HEK293 (cell line): ENCODE results near the gene TSPAN7.

Experiments
- CTCF ChIA-PET: fragments of 350-600 bp; formaldehyde crosslinking; extraction: SDS; loops from one replicate; lab custom pipeline; 2021; ENCODE audit warnings: antibody characterized with exemption; lab: Yijun Ruan, JAX
- POLR2A ChIA-PET: fragments of 300-600 bp; formaldehyde crosslinking; extraction: SDS; loops from one replicate; lab custom pipeline; 2020; ENCODE audit warnings: antibody characterized with exemption, inconsistent platforms; lab: Yijun Ruan, JAX
- H3K27ac ChIP-seq: fragments of 200-500 bp; sonication (Bioruptor generic); 2 replicates; pipeline ENCODE4 v1.5.1; 2014; ENCODE audit warnings: low read depth, low read length, control low read depth, inconsistent platforms; ENCODE audit errors: extremely low read depth
- H3K36me3 ChIP-seq, 2 experiments: fragments of 200-500 bp in 1 of 2; sonication (Bioruptor generic) in 1 of 2; 1 replicate in 1 of 2; 2 replicates in 1 of 2; pipeline ENCODE4 v1.5.1; 2014 to 2017; ENCODE audit warnings: inconsistent platforms in 2 of 2, low read length in 2 of 2; ENCODE audit not compliant: control insufficient read depth in 2 of 2, insufficient read depth in 1 of 2
- H3K4me1 ChIP-seq: fragments of 200-500 bp; sonication (Bioruptor generic); 2 replicates; pipeline ENCODE4 v1.5.1; 2014; ENCODE audit warnings: mild to moderate bottlenecking, low read length, inconsistent platforms; ENCODE audit not compliant: control insufficient read depth, insufficient read depth
- H3K4me3 ChIP-seq: 2 replicates; pipeline ENCODE4 v1.5.1; 2011; ENCODE audit warnings: low read depth, mild to moderate bottlenecking, control low read depth, low read length, moderate library complexity
- H3K9me3 ChIP-seq: fragments of 200-500 bp; sonication (Bioruptor generic); 2 replicates; pipeline ENCODE4 v1.5.1; 2014; ENCODE audit warnings: low read depth, low read length, inconsistent platforms; ENCODE audit not compliant: control insufficient read depth, insufficient read depth
- BCL11A ChIP-seq: fragments of 450-650 bp; formaldehyde crosslinking; IDR thresholded peaks from 2 replicates; pipeline ENCODE4 v1.5.1; 2016; ENCODE audit warnings: low read depth, missing biosample characterization, missing genetic modification characterization
- PRDM2 ChIP-seq: fragments of 450-650 bp; formaldehyde crosslinking; IDR thresholded peaks from 2 replicates; pipeline ENCODE4 v1.5.1; 2016; ENCODE audit warnings: missing biosample characterization, missing genetic modification characterization, borderline replicate concordance
- SALL2 ChIP-seq: fragments of 450-650 bp; formaldehyde crosslinking; IDR thresholded peaks from 2 replicates; pipeline ENCODE4 v1.5.0; 2017; ENCODE audit warnings: missing biosample characterization, mild to moderate bottlenecking, missing genetic modification characterization, borderline replicate concordance
- TCF7L2 ChIP-seq: IDR thresholded peaks from 2 replicates; pipeline ENCODE4 v1.6.1; 2011; ENCODE audit warnings: low read depth, mild to moderate bottlenecking, inconsistent platforms, low read length, moderate library complexity, borderline replicate concordance
- ZBTB1 ChIP-seq: fragments of 450-650 bp; formaldehyde crosslinking; IDR thresholded peaks from 2 replicates; pipeline ENCODE4 v1.5.1; 2016; ENCODE audit warnings: missing biosample characterization, missing genetic modification characterization
- ZBTB48 ChIP-seq: fragments of 450-650 bp; formaldehyde crosslinking; IDR thresholded peaks from 2 replicates; pipeline ENCODE4 v1.5.1; 2016; ENCODE audit warnings: missing biosample characterization, missing genetic modification characterization
- ZNF169 ChIP-seq: fragments of 450-650 bp; formaldehyde crosslinking; IDR thresholded peaks from 2 replicates; pipeline ENCODE4 v1.5.1; 2016; ENCODE audit warnings: missing biosample characterization, missing genetic modification characterization
- ZNF19 ChIP-seq: fragments of 450-650 bp; formaldehyde crosslinking; IDR thresholded peaks from 2 replicates; pipeline ENCODE4; 2016; ENCODE audit warnings: missing biosample characterization, missing genetic modification characterization, low read depth
- ZNF202 ChIP-seq: fragments of 450-650 bp; formaldehyde crosslinking; IDR thresholded peaks from 2 replicates; pipeline ENCODE4 v1.5.1; 2016; ENCODE audit warnings: missing biosample characterization, missing genetic modification characterization, borderline replicate concordance
- ZNF211 ChIP-seq: fragments of 450-650 bp; formaldehyde crosslinking; IDR thresholded peaks from 2 replicates; pipeline ENCODE4 v1.5.1; 2016; ENCODE audit warnings: low read depth, missing biosample characterization, missing genetic modification characterization
- ZNF239 ChIP-seq: fragments of 450-650 bp; formaldehyde crosslinking; IDR thresholded peaks from 2 replicates; pipeline ENCODE4 v1.5.1; 2016; ENCODE audit warnings: missing biosample characterization, missing genetic modification characterization
- ZNF362 ChIP-seq: fragments of 450-650 bp; formaldehyde crosslinking; IDR thresholded peaks from 2 replicates; pipeline ENCODE4 v1.5.1; 2016; ENCODE audit warnings: missing biosample characterization, missing genetic modification characterization
- ZNF423 ChIP-seq: fragments of 450-650 bp; formaldehyde crosslinking; IDR thresholded peaks from 2 replicates; pipeline ENCODE4 v1.5.1; 2016; ENCODE audit warnings: missing biosample characterization, missing genetic modification characterization
- ZNF785 ChIP-seq: fragments of 450-650 bp; formaldehyde crosslinking; IDR thresholded peaks from 2 replicates; pipeline ENCODE4 v1.5.1; 2016; ENCODE audit warnings: missing biosample characterization, missing genetic modification characterization
- ZNF843 ChIP-seq: fragments of 450-650 bp; formaldehyde crosslinking; IDR thresholded peaks from 2 replicates; pipeline ENCODE4 v1.5.1; 2016; ENCODE audit warnings: missing biosample characterization, missing genetic modification characterization
- ZSCAN16 ChIP-seq: fragments of 450-650 bp; formaldehyde crosslinking; IDR thresholded peaks from 2 replicates; pipeline ENCODE4 v1.5.1; 2016; ENCODE audit warnings: missing biosample characterization, missing genetic modification characterization
- TF ChIP-seq, protein P1 (sequence below): fragments of 450-650 bp; formaldehyde crosslinking; IDR thresholded peaks from 2 replicates; pipeline ENCODE4 v1.5.1; 2017; ENCODE audit warnings: missing biosample characterization, missing genetic modification characterization
- TF ChIP-seq, protein P2 (sequence below): fragments of 450-650 bp; formaldehyde crosslinking; IDR thresholded peaks from 2 replicates; pipeline ENCODE4 v1.5.1; 2016; ENCODE audit warnings: missing biosample characterization, missing genetic modification characterization

TSPAN7 gene

DNA sequence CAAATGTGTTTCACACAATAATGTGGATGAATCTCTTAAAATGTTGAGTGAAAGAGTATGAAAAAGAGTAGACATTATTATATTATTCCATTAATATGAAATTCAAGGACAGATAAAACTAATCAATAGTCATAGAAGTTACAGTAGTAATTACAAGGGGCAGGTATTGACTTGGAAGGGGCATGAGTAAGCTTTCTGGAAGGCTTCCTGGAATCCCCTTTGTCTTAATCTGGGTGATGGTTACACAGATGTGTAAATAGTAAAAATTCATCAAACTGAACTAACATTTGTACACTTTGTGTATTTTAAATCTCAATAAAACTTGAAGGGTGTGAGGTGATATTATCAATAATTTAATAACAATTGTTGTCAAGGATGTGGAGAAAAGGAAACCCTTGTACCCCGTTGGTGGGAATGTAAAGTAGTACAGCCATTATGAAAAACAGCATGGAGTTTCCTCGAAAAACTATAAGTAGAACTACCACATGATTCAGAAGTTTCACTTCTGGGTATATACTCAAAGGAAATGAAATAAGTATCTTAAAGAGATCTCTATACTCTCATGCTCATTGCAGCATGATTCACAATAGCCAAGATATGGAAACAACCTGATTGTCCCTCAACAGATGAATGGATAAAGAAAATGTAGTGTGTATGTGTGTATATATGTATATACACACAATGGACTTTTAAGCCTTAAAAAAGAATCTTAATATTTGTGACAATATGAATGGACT lies 143.0 kb downstream of the TSPAN7 start:
- Histone ChIP-seq H3K27ac (no peak overlapping the region), H3K4me3 (no peak overlapping the region), H3K9me3 (no peaks in the 10 kb centered on the region), H3K4me1 (no peaks in the 10 kb centered on the region), H3K36me3 (no peaks in the 10 kb centered on the region)
- TF ChIP-seq ZNF239: no peak
- no peak for TF ChIP-seq SALL2 (tag by site-specific recombination)
- TF ChIP-seq ZBTB1 (tag by site-specific recombination): no peak
- no peak for TF ChIP-seq ZNF785 (tag by site-specific recombination)
- TF ChIP-seq, protein P1, sequence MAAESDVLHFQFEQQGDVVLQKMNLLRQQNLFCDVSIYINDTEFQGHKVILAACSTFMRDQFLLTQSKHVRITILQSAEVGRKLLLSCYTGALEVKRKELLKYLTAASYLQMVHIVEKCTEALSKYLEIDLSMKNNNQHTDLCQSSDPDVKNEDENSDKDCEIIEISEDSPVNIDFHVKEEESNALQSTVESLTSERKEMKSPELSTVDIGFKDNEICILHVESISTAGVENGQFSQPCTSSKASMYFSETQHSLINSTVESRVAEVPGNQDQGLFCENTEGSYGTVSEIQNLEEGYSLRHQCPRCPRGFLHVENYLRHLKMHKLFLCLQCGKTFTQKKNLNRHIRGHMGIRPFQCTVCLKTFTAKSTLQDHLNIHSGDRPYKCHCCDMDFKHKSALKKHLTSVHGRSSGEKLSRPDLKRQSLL (tag by site-specific recombination): no peak
- TF ChIP-seq ZBTB48 (tag by site-specific recombination): no peak
- no peak for TF ChIP-seq ZSCAN16 (tag by site-specific recombination)
- TF ChIP-seq BCL11A: no peak
- no peak for TF ChIP-seq ZNF211 (tag by site-specific recombination)
- TF ChIP-seq, protein P2, sequence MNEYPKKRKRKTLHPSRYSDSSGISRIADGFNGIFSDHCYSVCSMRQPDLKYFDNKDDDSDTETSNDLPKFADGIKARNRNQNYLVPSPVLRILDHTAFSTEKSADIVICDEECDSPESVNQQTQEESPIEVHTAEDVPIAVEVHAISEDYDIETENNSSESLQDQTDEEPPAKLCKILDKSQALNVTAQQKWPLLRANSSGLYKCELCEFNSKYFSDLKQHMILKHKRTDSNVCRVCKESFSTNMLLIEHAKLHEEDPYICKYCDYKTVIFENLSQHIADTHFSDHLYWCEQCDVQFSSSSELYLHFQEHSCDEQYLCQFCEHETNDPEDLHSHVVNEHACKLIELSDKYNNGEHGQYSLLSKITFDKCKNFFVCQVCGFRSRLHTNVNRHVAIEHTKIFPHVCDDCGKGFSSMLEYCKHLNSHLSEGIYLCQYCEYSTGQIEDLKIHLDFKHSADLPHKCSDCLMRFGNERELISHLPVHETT (tag by site-specific recombination): no peak
- TF ChIP-seq ZNF362: no peak
- no peak for TF ChIP-seq ZNF843 (tag by site-specific recombination)
- TF ChIP-seq ZNF169 (tag by site-specific recombination): no peak
- TF ChIP-seq ZNF19 (tag by site-specific recombination): no peak
- no peak for TF ChIP-seq ZNF202
- no peak for TF ChIP-seq PRDM2 (tag by site-specific recombination)
- no peak for TF ChIP-seq TCF7L2
- no peak for TF ChIP-seq ZNF423 (tag by site-specific recombination)
- POLR2A ChIA-PET: no interaction called here
- CTCF ChIA-PET: interaction anchor here (0.7 kb wide), 1 partner anchor 832 kb away, joined by 3 read pairs; no protein-coding TSS in a partner anchor
